ENCODE measurements around the gene CFAP92.

Gene CFAP92

GRCh38 chr3:129005526-129006303 lies 11.8 kb upstream of the CFAP92 start:
- H3K9me3 Mint-ChIP-seq = no peaks in the 10 kb centered on the region
- peaks cover 64% of the 10 kb centered on the region for H3K27me3 Mint-ChIP-seq (ENCODE audit: low read depth, poor library complexity)
- no peak overlapping the region for H3K4me3 Mint-ChIP-seq
- peaks cover 31% of the 10 kb centered on the region for H3K4me1 Mint-ChIP-seq
- no peaks in the 10 kb centered on the region for H3K36me3 Mint-ChIP-seq (ENCODE audit: low read depth)
- DNase-seq = no peak
- H3K27ac Mint-ChIP-seq = no peak overlapping the region
- TF ChIP-seq CTCF (IDR thresholded peaks at IDR 0.05) = no peak

- Mint-ChIP-seq H3K27ac (no peak overlapping the region), H3K4me3 (no peak overlapping the region), H3K27me3 (ENCODE audit: low read depth, poor library complexity) (peaks cover 74% of the 10 kb centered on the region), H3K9me3 (no peaks in the 10 kb centered on the region), H3K4me1 (peaks cover 40% of the 10 kb centered on the region), H3K36me3 (ENCODE audit: low read depth) (no peaks in the 10 kb centered on the region)
- TF ChIP-seq CTCF (IDR thresholded peaks at IDR 0.05) = no peak
- no peak for DNase-seq
Observed at GRCh38 chr3:129004639-129005295, 10.9 kb upstream of the CFAP92 start.

DNA sequence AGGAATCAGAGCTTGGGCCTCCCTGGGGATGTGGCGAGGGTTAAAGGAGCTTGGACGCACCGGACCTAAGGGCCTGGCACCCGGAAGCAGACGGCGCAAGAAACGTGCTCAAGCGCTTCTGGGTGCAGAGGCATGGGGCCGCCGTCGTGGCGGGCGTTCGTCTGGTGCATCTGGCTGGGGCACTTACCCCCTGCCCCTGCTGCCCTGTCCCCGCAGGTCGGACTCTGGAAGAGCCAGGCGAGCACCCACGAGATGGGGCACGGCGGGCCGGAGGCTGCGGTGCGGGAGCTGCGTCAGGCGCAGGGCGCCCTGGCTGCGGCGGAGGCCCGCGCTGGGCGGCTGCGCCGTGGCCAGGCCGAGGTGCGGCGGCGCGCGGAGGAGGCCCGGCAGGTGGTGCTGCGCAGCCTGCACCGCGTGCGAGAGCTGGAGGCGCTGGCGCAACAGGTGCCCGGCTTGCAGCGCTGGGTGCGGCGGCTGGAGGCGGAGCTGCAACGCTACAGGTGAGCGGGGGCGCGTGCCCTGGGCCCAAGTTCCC lies 9.8 kb upstream of the CFAP92 start:
- no peaks in the 10 kb centered on the region for H3K36me3 Mint-ChIP-seq (ENCODE audit: low read depth)
- DNase-seq = peak; percentile 37
- no peaks in the 10 kb centered on the region for H3K9me3 Mint-ChIP-seq
- peaks cover 48% of the 10 kb centered on the region for H3K4me1 Mint-ChIP-seq
- H3K27ac Mint-ChIP-seq = no peak overlapping the region
- no peak for TF ChIP-seq CTCF (IDR thresholded peaks at IDR 0.05)
- H3K4me3 Mint-ChIP-seq = no peak overlapping the region
- peaks cover 85% of the 10 kb centered on the region for H3K27me3 Mint-ChIP-seq (ENCODE audit: low read depth, poor library complexity)

GRCh38 chr3:129002573-129003569 lies 9.0 kb upstream of the CFAP92 start:
- no peaks in the 10 kb centered on the region for H3K36me3 Mint-ChIP-seq (ENCODE audit: low read depth)
- no peak for DNase-seq
- no peak overlapping the region for H3K27ac Mint-ChIP-seq

More at GRCh38 chr3:129002573-129003569, 9.0 kb upstream of the CFAP92 start:
- no peaks in the 10 kb centered on the region for H3K9me3 Mint-ChIP-seq
- peak overlapping the region; percentile 70 for H3K4me3 Mint-ChIP-seq
- peaks cover 84% of the 10 kb centered on the region for H3K27me3 Mint-ChIP-seq (ENCODE audit: low read depth, poor library complexity)
- no peak for TF ChIP-seq CTCF (IDR thresholded peaks at IDR 0.05)
- H3K4me1 Mint-ChIP-seq = peaks cover 55% of the 10 kb centered on the region
